Astrocyte (in vitro differentiated cells and primary cell): ENCODE results near the gene BEST4. TPM values are rescaled to one million over a fixed set of nuclear protein-coding genes. Genes with fewer than 3 reads are reported as not detected.

Experiments used
- DNase-seq: peaks from one replicate; pipeline ENCODE4 v3.0.0-alpha.2; 2010; ENCODE audit warnings: low read depth
- FAIRE-seq: peaks from 2 replicates; lab custom pipeline; 2011; peaks lifted over from hg19 to GRCh38; lab: Jason Lieb, UNC
- H2AFZ ChIP-seq: 2 replicates; pipeline ENCODE4 v1.6.0; 2012; ENCODE audit warnings: low read depth, low read length, inconsistent platforms
- H3K27ac ChIP-seq: 2 replicates; pipeline ENCODE4 v1.5.1; 2011; ENCODE audit warnings: low read depth, low read length, inconsistent platforms
- H3K27me3 ChIP-seq: 2 replicates; pipeline ENCODE4 v1.6.0; 2011; ENCODE audit warnings: low read length, inconsistent platforms; ENCODE audit not compliant: insufficient read depth
- H3K36me3 ChIP-seq: 2 replicates; pipeline ENCODE4 v1.5.1; 2011; ENCODE audit warnings: low read length, inconsistent platforms; ENCODE audit not compliant: insufficient read depth
- H3K4me1 ChIP-seq: 2 replicates; pipeline ENCODE4 v1.5.1; 2011; ENCODE audit warnings: low read length, inconsistent platforms; ENCODE audit not compliant: insufficient read depth
- H3K4me2 ChIP-seq: 2 replicates; pipeline ENCODE4 v1.6.0; 2012; ENCODE audit warnings: low read length, inconsistent platforms
- H3K4me3 ChIP-seq: 2 replicates; pipeline ENCODE4 v1.5.1; 2011; ENCODE audit warnings: low read depth, mild to moderate bottlenecking, low read length, inconsistent platforms; ENCODE audit not compliant: insufficient read depth
- H3K79me2 ChIP-seq: 2 replicates; pipeline ENCODE4 v1.6.0; 2012; ENCODE audit warnings: mild to moderate bottlenecking, low read length, inconsistent platforms; ENCODE audit not compliant: insufficient read depth
- H3K9ac ChIP-seq: 2 replicates; pipeline ENCODE4 v1.6.0; 2012; ENCODE audit warnings: mild to moderate bottlenecking, low read length, inconsistent platforms
- H3K9me3 ChIP-seq: 2 replicates; pipeline ENCODE4 v1.5.1; 2012; ENCODE audit warnings: low read depth, mild to moderate bottlenecking, low read length, inconsistent platforms; ENCODE audit not compliant: insufficient read depth
- H4K20me1 ChIP-seq: 2 replicates; pipeline ENCODE4 v1.6.0; 2012; ENCODE audit warnings: low read length, inconsistent platforms; ENCODE audit not compliant: insufficient read depth
- H3K27ac Mint-ChIP-seq: one replicate; pipeline ENCODE4 v1.8.0; 2021; ENCODE audit warnings: mild to moderate bottlenecking, mixed read lengths; ENCODE audit not compliant: unreplicated experiment
- H3K27me3 Mint-ChIP-seq: one replicate; pipeline ENCODE4 v1.8.0; 2021; ENCODE audit warnings: low read depth, mixed read lengths; ENCODE audit not compliant: unreplicated experiment
- H3K36me3 Mint-ChIP-seq: one replicate; pipeline ENCODE4 v1.8.0; 2021; ENCODE audit warnings: low read depth, mixed read lengths; ENCODE audit not compliant: unreplicated experiment
- H3K4me1 Mint-ChIP-seq: one replicate; pipeline ENCODE4 v1.8.0; 2021; ENCODE audit warnings: low read depth, mixed read lengths; ENCODE audit not compliant: unreplicated experiment
- H3K4me3 Mint-ChIP-seq: one replicate; pipeline ENCODE4 v1.8.0; 2021; ENCODE audit warnings: mild to moderate bottlenecking, moderate library complexity, mixed read lengths; ENCODE audit not compliant: unreplicated experiment
- H3K9me3 Mint-ChIP-seq: one replicate; pipeline ENCODE4 v1.8.0; 2021; ENCODE audit warnings: mild to moderate bottlenecking, mixed read lengths; ENCODE audit not compliant: unreplicated experiment
- total RNA-seq: library from RNA; stranded (reverse); gene quantifications from 2 replicates; pipeline ENCODE4 v1.2.1, GENCODE V29; 2021
- TF ChIP-seq, protein P1 (sequence below): IDR thresholded peaks from 2 replicates; pipeline ENCODE4 v1.5.1; 2011; ENCODE audit warnings: low read depth, mild to moderate bottlenecking, inconsistent platforms, low read length, moderate library complexity; ENCODE audit not compliant: insufficient read depth

The BEST4 gene
- total RNA-seq, 1 donor from 2014 or later, result not detected

DNA sequence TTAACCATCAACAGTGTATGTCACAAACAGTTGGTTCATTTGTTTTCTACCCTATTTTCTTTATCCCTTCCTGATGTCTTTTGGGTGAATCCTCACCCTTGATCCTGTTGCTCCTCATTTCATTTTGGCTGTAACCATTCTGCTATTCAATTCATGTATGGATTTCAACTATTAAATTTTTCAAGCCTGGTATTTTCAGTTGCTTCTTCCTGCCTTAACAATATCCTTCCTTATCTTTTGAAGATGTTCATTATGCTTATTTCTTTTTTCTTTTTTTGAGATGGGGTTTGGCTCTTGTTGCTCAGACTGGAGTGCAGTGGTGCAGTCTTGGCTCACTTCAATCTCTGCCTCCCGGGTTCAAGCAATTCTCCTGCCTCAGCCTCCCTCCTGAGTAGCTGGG, 54.2 kb downstream of the BEST4 start:
- Mint-ChIP-seq H3K4me1 (peaks cover 4% of the 10 kb centered on the region), H3K36me3 (no peaks in the 10 kb centered on the region), H3K27ac (no peak overlapping the region), H3K9me3 (peaks cover 4% of the 10 kb centered on the region), H3K27me3 (no peaks in the 10 kb centered on the region), H3K4me3 (no peak overlapping the region)
- Histone ChIP-seq H3K79me2 (no peaks in the 10 kb centered on the region), H3K4me2 (no peak overlapping the region), H3K27ac (no peak overlapping the region), H3K27me3 (no peaks in the 10 kb centered on the region), H2AFZ (no peak overlapping the region), H3K4me1 (peaks cover 11% of the 10 kb centered on the region), H3K36me3 (no peaks in the 10 kb centered on the region), H3K9ac (no peak overlapping the region), H3K9me3 (no peaks in the 10 kb centered on the region), H4K20me1 (no peaks in the 10 kb centered on the region), H3K4me3 (no peak overlapping the region)
- FAIRE-seq (no peak), DNase-seq (no peak)
- TF ChIP-seq, protein P1, sequence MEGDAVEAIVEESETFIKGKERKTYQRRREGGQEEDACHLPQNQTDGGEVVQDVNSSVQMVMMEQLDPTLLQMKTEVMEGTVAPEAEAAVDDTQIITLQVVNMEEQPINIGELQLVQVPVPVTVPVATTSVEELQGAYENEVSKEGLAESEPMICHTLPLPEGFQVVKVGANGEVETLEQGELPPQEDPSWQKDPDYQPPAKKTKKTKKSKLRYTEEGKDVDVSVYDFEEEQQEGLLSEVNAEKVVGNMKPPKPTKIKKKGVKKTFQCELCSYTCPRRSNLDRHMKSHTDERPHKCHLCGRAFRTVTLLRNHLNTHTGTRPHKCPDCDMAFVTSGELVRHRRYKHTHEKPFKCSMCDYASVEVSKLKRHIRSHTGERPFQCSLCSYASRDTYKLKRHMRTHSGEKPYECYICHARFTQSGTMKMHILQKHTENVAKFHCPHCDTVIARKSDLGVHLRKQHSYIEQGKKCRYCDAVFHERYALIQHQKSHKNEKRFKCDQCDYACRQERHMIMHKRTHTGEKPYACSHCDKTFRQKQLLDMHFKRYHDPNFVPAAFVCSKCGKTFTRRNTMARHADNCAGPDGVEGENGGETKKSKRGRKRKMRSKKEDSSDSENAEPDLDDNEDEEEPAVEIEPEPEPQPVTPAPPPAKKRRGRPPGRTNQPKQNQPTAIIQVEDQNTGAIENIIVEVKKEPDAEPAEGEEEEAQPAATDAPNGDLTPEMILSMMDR, result no peak

Other genes with a start within 250 kb of the BEST4 start
- 5.8 and 7.3 TPM in 2 replicates for gene TMEM53, start 113.7 kb downstream of the BEST4 start, total RNA-seq
- gene ARMH1, start 113.5 kb downstream of the BEST4 start, total RNA-seq, result 2.5 and 4.8 TPM in 2 replicates
- not detected in 2 replicates for gene RNU5D-1, start 57.0 kb downstream of the BEST4 start, total RNA-seq
- gene KIF2C, start 48.3 kb downstream of the BEST4 start, total RNA-seq, result 1.9 and 3.2 TPM in 2 replicates
- 1,108 and 1,187 TPM in 2 replicates for gene RPS8, start 12.6 kb downstream of the BEST4 start, total RNA-seq
- gene PLK3, start 12.2 kb upstream of the BEST4 start, total RNA-seq, result 62.0 and 66.4 TPM in 2 replicates
- gene DYNLT4, start 19.2 kb upstream of the BEST4 start, total RNA-seq, result 0.50 and 0.53 TPM in 2 replicates
- 30.3 and 30.6 TPM in 2 replicates for gene BTBD19, start 20.4 kb upstream of the BEST4 start, total RNA-seq
- 0.65 and 0.89 TPM in 2 replicates for gene PTCH2, start 55.1 kb upstream of the BEST4 start, total RNA-seq
- gene EIF2B3, start 198.4 kb upstream of the BEST4 start, total RNA-seq, result 28.1 and 28.2 TPM in 2 replicates
- 33.2 and 33.9 TPM in 2 replicates for gene HECTD3, start 223.2 kb upstream of the BEST4 start, total RNA-seq
- 96.1 and 98.8 TPM in 2 replicates for gene UROD, start 224.1 kb upstream of the BEST4 start, total RNA-seq